GM23338 (cell line): ENCODE data around the gene ZNF674. TPM values are rescaled to one million over a fixed set of nuclear protein-coding genes. Genes with fewer than 3 reads are reported as not detected.
A peak's percentile ranks its signal among the peaks of the same experiment; 100 is the strongest.

Experiments used
- ATAC-seq: fragments of 200-7000 bp; cut with Tn5 transposase; 3 replicates; pipeline ENCODE4 v1.9.1; 2020
- DNase-seq: peaks from one replicate; pipeline ENCODE4 v3.0.0-alpha.2; 2015; ENCODE audit warnings: low spot score
- H2AFZ ChIP-seq: fragments of 200-600 bp; sonication (generic); 2 replicates; pipeline ENCODE4 v1.8.0; 2016; ENCODE audit warnings: antibody characterized with exemption, mild to moderate bottlenecking, moderate library complexity
- H3F3A ChIP-seq: fragments of 200-600 bp; sonication (generic); replicated peaks from 2 replicates; pipeline ENCODE4 v1.8.0; 2017; ENCODE audit warnings: antibody characterized with exemption, mixed run types, low read depth
- H3K27ac ChIP-seq: fragments of 200-600 bp; sonication (generic); 2 replicates; pipeline ENCODE4 v1.6.1; 2016; ENCODE audit warnings: low read depth
- H3K27me3 ChIP-seq: fragments of 200-600 bp; sonication (generic); 2 replicates; pipeline ENCODE4 v1.8.0; 2016; ENCODE audit warnings: mild to moderate bottlenecking, mixed run types, moderate library complexity; ENCODE audit not compliant: insufficient read depth
- H3K36me3 ChIP-seq: fragments of 200-600 bp; sonication (generic); 2 replicates; pipeline ENCODE4 v1.8.0; 2016; ENCODE audit warnings: mild to moderate bottlenecking; ENCODE audit not compliant: insufficient read depth
- H3K4me1 ChIP-seq: fragments of 200-600 bp; sonication (generic); 2 replicates; pipeline ENCODE4 v1.8.0; 2016; ENCODE audit warnings: mild to moderate bottlenecking, moderate library complexity; ENCODE audit not compliant: insufficient read depth
- H3K4me2 ChIP-seq: fragments of 200-600 bp; sonication (generic); 2 replicates; pipeline ENCODE4 v1.7.1; 2017; ENCODE audit warnings: mixed run types
- H3K4me3 ChIP-seq: fragments of 200-600 bp; sonication (generic); 2 replicates; pipeline ENCODE4 v1.6.1; 2016; ENCODE audit warnings: mixed run types
- H3K79me2 ChIP-seq: fragments of 200-600 bp; sonication (generic); replicated peaks from 2 replicates; pipeline ENCODE4 v1.8.0; 2017; ENCODE audit warnings: mild to moderate bottlenecking; ENCODE audit not compliant: insufficient read depth
- H3K9me2 ChIP-seq: fragments of 200-600 bp; sonication (generic); 2 replicates; pipeline ENCODE4 v1.8.0; 2017; ENCODE audit not compliant: insufficient read depth
- H4K20me1 ChIP-seq: fragments of 200-600 bp; sonication (generic); replicated peaks from 2 replicates; pipeline ENCODE4 v1.8.0; 2017; ENCODE audit warnings: mild to moderate bottlenecking; ENCODE audit not compliant: insufficient read depth
- H3K27ac Mint-ChIP-seq: 2 replicates; pipeline ENCODE4 v1.8.0; 2020; ENCODE audit warnings: inconsistent platforms, mild to moderate bottlenecking, moderate library complexity, mixed read lengths
- H3K27me3 Mint-ChIP-seq: 3 replicates; pipeline ENCODE4 v1.8.0; 2022; ENCODE audit warnings: low read depth, mild to moderate bottlenecking, moderate library complexity, mixed read lengths, inconsistent platforms; ENCODE audit not compliant: insufficient read depth, poor library complexity
- H3K36me3 Mint-ChIP-seq: 3 replicates; pipeline ENCODE4 v1.8.0; 2021; ENCODE audit warnings: low read depth, mild to moderate bottlenecking, inconsistent platforms, moderate library complexity, mixed read lengths
- H3K4me1 Mint-ChIP-seq: 3 replicates; pipeline ENCODE4 v1.8.0; 2020; ENCODE audit warnings: mild to moderate bottlenecking, inconsistent platforms, mixed read lengths
- H3K4me3 Mint-ChIP-seq: 3 replicates; pipeline ENCODE4 v1.8.0; 2021; ENCODE audit warnings: moderate library complexity, mild to moderate bottlenecking, inconsistent platforms, mixed read lengths
- H3K9me3 Mint-ChIP-seq: 3 replicates; pipeline ENCODE4 v1.8.0; 2020; ENCODE audit warnings: moderate library complexity, mild to moderate bottlenecking, inconsistent platforms, mixed read lengths
- CREB1 ChIP-seq: fragments of 250-450 bp; sonication (Bioruptor Pico); IDR thresholded peaks from 2 replicates; pipeline ENCODE4 v1.5.0; 2020; ENCODE audit warnings: low read depth, mild to moderate bottlenecking, moderate library complexity
- EZH2 ChIP-seq: fragments of 200-600 bp; sonication (generic); IDR thresholded peaks from one replicate; pipeline ENCODE4 v1.8.0; 2017; ENCODE audit warnings: antibody characterized with exemption, mild to moderate bottlenecking, low read depth; ENCODE audit not compliant: unreplicated experiment
- EZH2phosphoT487 ChIP-seq: fragments of 200-600 bp; sonication (generic); IDR thresholded peaks from one replicate; pipeline ENCODE4 v1.8.1; 2018; ENCODE audit warnings: antibody characterized with exemption; ENCODE audit not compliant: unreplicated experiment
- JUNB ChIP-seq: IDR thresholded peaks from one replicate; pipeline ENCODE4 v1.6.1; 2016; ENCODE audit warnings: antibody characterized with exemption; ENCODE audit not compliant: unreplicated experiment
- NANOG ChIP-seq: IDR thresholded peaks from 2 replicates; pipeline ENCODE4 v1.6.1; 2016; ENCODE audit warnings: antibody characterized with exemption, borderline replicate concordance
- REST ChIP-seq: IDR thresholded peaks from one replicate; pipeline ENCODE4 v1.6.1; 2018; ENCODE audit warnings: antibody characterized with exemption; ENCODE audit not compliant: unreplicated experiment
- STAT1 ChIP-seq: IDR thresholded peaks from one replicate; pipeline ENCODE4 v1.6.1; 2016; ENCODE audit warnings: antibody characterized with exemption; ENCODE audit not compliant: unreplicated experiment
- ZNF114 ChIP-seq: fragments of 250-450 bp; sonication (Bioruptor Pico); IDR thresholded peaks from 2 replicates; pipeline ENCODE4 v1.5.0; 2020; ENCODE audit warnings: mild to moderate bottlenecking, moderate library complexity
- ZNF331 ChIP-seq: fragments of 250-450 bp; sonication (Bioruptor Pico); IDR thresholded peaks from 2 replicates; pipeline ENCODE4 v1.5.0; 2020; ENCODE audit warnings: low read depth, mild to moderate bottlenecking, moderate library complexity
- ZNF462 ChIP-seq: fragments of 250-450 bp; sonication (Bioruptor Pico); IDR thresholded peaks from 2 replicates; pipeline ENCODE4 v1.5.0; 2020; ENCODE audit warnings: mild to moderate bottlenecking, moderate library complexity
- polyA plus RNA-seq: library from polyadenylated mRNA; unstranded; fragments of >200 nt; fragmentation: Nextera tagmentation; extraction: Ambion mirVana; gene quantifications from 2 replicates; pipeline ENCODE4 v1.2.1, GENCODE V29; 2016
- total RNA-seq: library from RNA; depleted of rRNA; stranded (reverse); fragments of >200 nt; shearing (Covaris generic); gene quantifications from 2 replicates; pipeline ENCODE4 v1.2.3, GENCODE V29; 2014

Gene ZNF674
- total and polyA plus RNA-seq, 2 experiments from 2014 or later, result 3.0 to 5.5 TPM

- H3K36me3 ChIP-seq, result no peaks in the 10 kb centered on the region
- H3K9me3 Mint-ChIP-seq, result no peaks in the 10 kb centered on the region; the same call in 2 of the 3 replicates
- peak overlapping the region; percentile 86 for H3K4me2 ChIP-seq
- no peaks in the 10 kb centered on the region for H3F3A ChIP-seq
- DNase-seq (peak; percentile 37), ATAC-seq (peak; percentile 33)
- H3K27me3 ChIP-seq, result peaks cover 18% of the 10 kb centered on the region; the same call in 1 of the 2 replicates
- no peak overlapping the region for H3K27ac ChIP-seq
- H3K4me1 Mint-ChIP-seq, result peaks cover 32% of the 10 kb centered on the region
- H4K20me1 ChIP-seq, result no peaks in the 10 kb centered on the region
- peaks cover 10% of the 10 kb centered on the region; the same call in 1 of the 2 replicates for H3K4me1 ChIP-seq
- peaks cover 11% of the 10 kb centered on the region for H3K27me3 Mint-ChIP-seq
- peak overlapping the region; percentile 73 for H3K4me3 ChIP-seq
- no peak overlapping the region for H2AFZ ChIP-seq
- peaks cover 46% of the 10 kb centered on the region for H3K79me2 ChIP-seq
- H3K9me2 ChIP-seq, result no peaks in the 10 kb centered on the region
- H3K27ac Mint-ChIP-seq, result no peak overlapping the region
- peaks cover 19% of the 10 kb centered on the region for H3K36me3 Mint-ChIP-seq
- TF ChIP-seq NANOG, result no peak
- no peak for TF ChIP-seq EZH2
- TF ChIP-seq CREB1 (CRISPR knock-in tag), result no peak
- H3K4me3 Mint-ChIP-seq, result peak overlapping the region; percentile 89; the same call in 2 of the 3 replicates
These were observed 29.7 kb upstream of the ZNF674 start for GRCh38 chrX:46574774-46575381.

GRCh38 chrX:46573892-46574773 is 28.9 kb upstream of the ZNF674 start:
- peaks cover 18% of the 10 kb centered on the region; the same call in 1 of the 2 replicates for H3K27me3 ChIP-seq
- no peak for TF ChIP-seq EZH2phosphoT487
- TF ChIP-seq REST, result no peak
- no peak for TF ChIP-seq JUNB
- TF ChIP-seq STAT1, result no peak
- no peak for TF ChIP-seq ZNF114 (CRISPR knock-in tag)
- no peak for TF ChIP-seq EZH2
- TF ChIP-seq ZNF331 (CRISPR knock-in tag), result no peak
- TF ChIP-seq ZNF462 (CRISPR knock-in tag), result no peak
- no peak for TF ChIP-seq NANOG

More at GRCh38 chrX:46573892-46574773, 28.9 kb upstream of the ZNF674 start:
- Histone ChIP-seq H3K4me2 (peak overlapping the region; percentile 86), H3K4me3 (peak overlapping the region; percentile 73), H3K79me2 (peaks cover 39% of the 10 kb centered on the region), H3K4me1 (peaks cover 10% of the 10 kb centered on the region; the same call in 1 of the 2 replicates), H3K9me2 (no peaks in the 10 kb centered on the region), H3K27ac (no peak overlapping the region), H2AFZ (no peak overlapping the region), H4K20me1 (no peaks in the 10 kb centered on the region), H3F3A (no peaks in the 10 kb centered on the region), H3K36me3 (no peaks in the 10 kb centered on the region)
- ATAC-seq, result peak; percentile 50
- Mint-ChIP-seq H3K4me3 (peak overlapping the region; percentile 75; the same call in 2 of the 3 replicates), H3K27ac (no peak overlapping the region), H3K36me3 (peaks cover 14% of the 10 kb centered on the region), H3K9me3 (no peaks in the 10 kb centered on the region; the same call in 2 of the 3 replicates), H3K4me1 (peaks cover 32% of the 10 kb centered on the region), H3K27me3 (peaks cover 11% of the 10 kb centered on the region)
- DNase-seq, result peak; percentile 77
